H1 (cell line): ENCODE measurements around the gene MRPS9. TPM values are rescaled to one million over a fixed set of nuclear protein-coding genes. Genes with fewer than 3 reads are reported as not detected.

ENCODE experiments used
- EGR1 ChIP-seq: IDR thresholded peaks from 2 replicates; pipeline ENCODE4 v1.6.1; 2011; ENCODE audit warnings: low read depth, low read length, borderline replicate concordance
- JUN ChIP-seq: IDR thresholded peaks from 2 replicates; pipeline ENCODE4 v1.6.1; 2011; ENCODE audit warnings: low read depth, mild to moderate bottlenecking, improper control_type of control experiment, low read length
- JUND ChIP-seq: IDR thresholded peaks from 2 replicates; pipeline ENCODE4 v1.6.1; 2011; ENCODE audit warnings: mild to moderate bottlenecking, improper control_type of control experiment, low read length
- polyA plus RNA-seq, 7 experiments: library from polyadenylated mRNA; depleted of rRNA in 3 of 7; stranded (reverse) in 5 of 7; unstranded in 2 of 7; fragments of >200 nt in 5 of 7; fragments of 200-250 nt in 2 of 7; gene quantifications; 1 replicate in 5 of 7; 2 replicates in 1 of 7; 4 replicates in 1 of 7; pipeline versions ENCODE4 v1.2.1 to v1.2.3, GENCODE V29; 2011 to 2013; ENCODE audit warnings: missing spikeins in 2 of 7, mixed read lengths in 2 of 7
- total RNA-seq: library from RNA; stranded (reverse); fragmentation: NEBNext Ultra II Directional; extraction: Animal tissue kit (Norgen Biotek cat#: 25700); gene quantifications from 2 replicates; pipeline ENCODE4 v1.2.1, GENCODE V29; 2021

The MRPS9 gene
- total and polyA plus RNA-seq, 2 of the 8 experiments (the other 6 are each of a cell fraction or from before 2014, with no cell fraction given): 36.2 to 71.0 TPM

- no peak for TF ChIP-seq JUND
- no peak for TF ChIP-seq JUN
- TF ChIP-seq EGR1: no peak
- TF ChIP-seq, all 59 proteins: peak for 0
Observed at GRCh38 chr2:105087273-105087672, 49.4 kb downstream of the MRPS9 start (continued).
